Tibial nerve (tissue), 4 donors: ENCODE results near the gene ALG1L2.

ENCODE experiments used
- CTCF ChIP-seq, 5 experiments: fragments of 200-600 bp in 3 of 5; fragments of 450-650 bp in 2 of 5; sonication (generic) in 3 of 5; IDR thresholded peaks; one replicate each; pipeline ENCODE4 v1.5.1; 2016 to 2019; ENCODE audit warnings: antibody characterized with exemption in 5 of 5, mild to moderate bottlenecking in 3 of 5, moderate library complexity in 2 of 5
- EP300 ChIP-seq, 2 donors: sonication (generic); formaldehyde crosslinking; IDR thresholded peaks; one replicate each; pipeline ENCODE4 v1.6.1; 2017; ENCODE audit warnings: antibody characterized with exemption in 2 of 2, mild to moderate bottlenecking in 1 of 2

GRCh38 chr3:130091958-130092357 is 10.3 kb downstream of the ALG1L2 start:
- TF ChIP-seq CTCF (IDR thresholded peaks at IDR 0.05) (no peak), EP300 (IDR thresholded peaks at IDR 0.05) (no peak)
